ENCODE measurements around the gene LCK.

DNA sequence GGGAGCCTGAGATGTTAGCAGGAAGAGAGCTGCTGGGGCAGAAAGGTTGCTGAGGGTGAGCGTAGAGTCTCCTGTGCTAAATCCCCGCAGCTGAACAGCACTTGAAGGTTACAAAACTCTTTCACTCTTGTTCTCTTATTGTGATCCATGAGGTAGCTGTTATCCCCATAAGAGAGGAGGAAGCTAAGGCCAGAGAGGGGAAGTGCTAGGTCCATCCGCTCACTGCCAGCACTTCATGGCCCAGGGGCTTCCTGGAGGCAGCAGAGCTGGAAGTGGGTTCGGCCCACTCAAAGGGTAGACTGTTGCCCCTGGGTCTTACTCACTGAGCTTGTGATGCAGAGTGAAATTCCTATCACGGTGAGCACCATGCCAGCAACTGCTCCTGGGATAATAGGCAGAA is 34.5 kb upstream of the LCK start:
- TF ChIP-seq CTCF (IDR thresholded peaks at IDR 0.05) (no peak), EZH2 (IDR thresholded peaks at IDR 0.05; ENCODE audit: borderline replicate concordance, insufficient read depth, low read depth, low read length, poor library complexity, severe bottlenecking) (no peak)

All from B cell (primary cell).